ENCODE results near the gene SPSB1.

The SPSB1 gene

DNA sequence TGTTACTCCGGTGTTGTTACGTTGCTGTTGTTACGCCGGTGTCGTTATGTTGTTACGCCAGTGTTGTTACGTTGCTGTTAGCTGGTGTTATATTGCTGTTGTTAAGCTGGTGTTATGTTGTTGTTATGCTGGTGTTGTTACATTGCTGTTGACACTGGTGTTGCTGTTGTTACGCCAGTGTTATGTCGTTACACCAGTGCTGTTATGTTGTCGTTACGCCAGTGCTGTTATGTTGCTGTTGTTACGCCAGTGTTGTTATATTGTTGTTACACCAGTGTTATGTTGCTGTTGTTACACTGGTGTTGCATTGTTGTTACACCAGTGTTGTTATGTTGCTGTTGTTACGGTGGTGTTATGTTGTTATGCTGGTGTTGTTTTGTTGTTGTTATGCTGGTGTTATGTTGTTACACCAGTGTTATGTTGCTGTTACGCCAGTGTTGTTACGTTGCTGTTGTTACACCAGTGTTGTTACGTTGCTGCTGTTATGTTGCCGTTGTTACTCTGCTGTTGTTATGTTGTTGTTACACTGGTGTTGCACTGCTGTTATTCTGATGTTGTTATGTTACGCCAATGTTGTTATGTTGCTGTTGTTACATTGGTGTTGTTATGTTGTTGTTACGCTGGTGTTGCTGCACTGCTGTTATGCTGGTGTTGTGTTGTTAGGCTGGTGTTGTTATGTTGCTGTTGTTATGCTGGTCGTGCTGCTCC lies 32.5 kb upstream of the SPSB1 start:
- DNase-seq (ENCODE audit: low spot score): no peak

DNA sequence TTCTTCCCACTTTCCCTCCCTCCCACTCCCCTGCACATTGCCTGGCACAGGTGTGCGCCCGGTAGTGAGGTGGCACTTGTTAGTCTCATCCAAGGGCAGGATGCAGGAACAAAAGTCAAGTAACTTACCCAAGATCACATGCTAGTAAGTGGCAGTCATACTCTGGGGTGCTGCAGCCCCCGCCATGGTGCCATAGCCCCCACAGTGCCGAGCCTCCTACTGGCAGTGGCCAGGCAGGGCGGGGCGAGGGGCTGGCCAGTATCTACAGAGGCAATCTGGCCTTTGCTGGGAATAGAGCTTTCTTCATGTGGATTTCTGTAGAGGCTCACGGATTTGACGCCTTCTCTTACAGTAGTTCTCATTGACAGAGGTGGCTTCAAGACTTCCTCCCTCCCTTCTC lies 31.2 kb upstream of the SPSB1 start:
- no peak for DNase-seq (ENCODE audit: low spot score)

DNA sequence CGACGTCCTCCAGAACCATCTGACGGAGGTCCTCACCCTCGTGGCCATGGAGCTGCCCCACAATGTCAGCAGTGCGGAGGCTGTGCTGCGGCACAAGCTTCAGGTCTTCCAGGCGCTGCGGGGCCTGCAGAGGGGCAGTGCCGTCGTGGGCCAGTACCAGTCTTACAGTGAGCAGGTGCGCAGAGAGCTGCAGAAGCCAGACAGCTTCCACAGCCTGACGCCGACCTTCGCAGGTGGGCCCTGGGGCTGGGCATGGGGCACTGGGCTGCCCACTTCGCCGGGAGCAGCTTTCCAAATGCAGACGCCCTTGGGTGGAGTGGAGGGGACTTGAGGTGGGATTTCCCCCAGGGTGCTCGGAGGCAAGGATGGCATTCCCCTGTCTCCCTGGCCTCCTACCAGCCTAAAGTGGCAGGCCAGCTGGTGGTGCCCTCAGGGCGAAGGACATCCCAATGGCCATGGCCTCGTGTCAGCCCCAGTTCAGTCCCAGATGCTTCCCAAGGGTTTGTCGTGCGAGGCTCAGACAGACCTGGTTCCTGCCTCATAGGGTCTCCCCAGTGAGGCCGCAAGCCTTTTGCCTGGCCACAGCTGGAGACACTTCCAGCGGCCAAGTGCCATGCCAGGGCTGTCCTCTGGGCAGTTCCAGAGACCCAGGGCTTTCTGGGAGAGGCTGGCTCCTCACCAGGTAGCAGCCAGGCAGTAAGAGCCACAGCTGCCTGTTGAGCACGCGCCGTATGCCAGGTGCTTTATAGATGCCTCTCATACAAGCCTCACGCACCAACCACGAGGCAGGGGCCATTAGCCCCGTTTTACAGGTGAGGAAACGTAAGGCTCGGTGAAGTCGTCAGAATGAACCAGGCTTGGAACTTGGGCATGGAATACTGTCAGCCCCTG lies 30.4 kb upstream of the SPSB1 start:
- no peak for DNase-seq (ENCODE audit: low spot score)

DNA sequence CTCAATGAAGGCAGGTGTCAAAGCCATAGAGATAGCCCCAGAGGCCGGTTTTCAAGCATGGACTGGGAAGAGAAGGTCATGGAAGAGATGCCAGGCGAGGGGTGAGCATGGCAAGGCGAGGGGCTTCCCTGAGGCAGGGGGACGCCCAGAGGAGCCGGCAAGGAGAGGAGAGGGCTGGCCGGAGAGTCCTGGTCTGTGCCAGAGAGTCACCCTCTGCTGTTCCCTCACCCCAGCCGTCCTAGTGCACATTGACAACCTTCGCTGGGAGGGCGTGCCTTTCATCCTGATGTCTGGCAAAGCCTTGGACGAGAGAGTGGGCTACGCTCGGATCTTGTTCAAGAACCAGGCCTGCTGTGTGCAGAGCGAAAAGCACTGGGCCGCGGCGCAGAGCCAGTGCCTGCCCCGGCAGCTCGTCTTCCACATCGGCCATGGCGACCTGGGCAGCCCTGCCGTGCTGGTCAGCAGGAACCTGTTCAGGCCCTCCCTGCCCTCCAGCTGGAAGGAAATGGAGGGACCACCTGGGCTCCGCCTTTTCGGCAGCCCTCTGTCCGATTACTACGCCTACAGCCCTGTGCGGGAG lies 29.3 kb upstream of the SPSB1 start:
- no peak for DNase-seq (ENCODE audit: low spot score)

DNA sequence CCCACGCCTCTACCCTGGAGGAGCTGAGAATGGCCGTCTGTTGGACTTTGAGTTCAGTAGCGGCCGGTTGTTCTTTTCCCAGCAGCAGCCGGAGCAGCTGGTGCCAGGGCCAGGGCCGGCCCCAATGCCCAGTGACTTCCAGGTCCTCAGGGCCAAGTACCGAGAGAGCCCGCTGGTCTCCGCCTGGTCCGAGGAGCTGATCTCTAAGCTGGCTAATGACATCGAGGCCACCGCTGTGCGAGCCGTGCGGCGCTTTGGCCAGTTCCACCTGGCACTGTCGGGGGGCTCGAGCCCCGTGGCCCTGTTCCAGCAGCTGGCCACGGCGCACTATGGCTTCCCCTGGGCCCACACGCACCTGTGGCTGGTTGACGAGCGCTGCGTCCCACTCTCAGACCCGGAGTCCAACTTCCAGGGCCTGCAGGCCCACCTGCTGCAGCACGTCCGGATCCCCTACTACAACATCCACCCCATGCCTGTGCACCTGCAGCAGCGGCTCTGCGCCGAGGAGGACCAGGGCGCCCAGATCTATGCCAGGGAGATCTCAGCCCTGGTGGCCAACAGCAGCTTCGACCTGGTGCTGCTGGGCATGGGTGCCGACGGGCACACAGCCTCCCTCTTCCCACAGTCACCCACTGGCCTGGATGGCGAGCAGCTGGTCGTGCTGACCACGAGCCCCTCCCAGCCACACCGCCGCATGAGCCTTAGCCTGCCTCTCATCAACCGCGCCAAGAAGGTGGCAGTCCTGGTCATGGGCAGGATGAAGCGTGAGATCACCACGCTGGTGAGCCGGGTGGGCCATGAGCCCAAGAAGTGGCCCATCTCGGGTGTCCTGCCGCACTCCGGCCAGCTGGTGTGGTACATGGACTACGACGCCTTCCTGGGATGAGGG lies 28.5 kb upstream of the SPSB1 start:
- no peak for DNase-seq (ENCODE audit: low spot score)

DNA sequence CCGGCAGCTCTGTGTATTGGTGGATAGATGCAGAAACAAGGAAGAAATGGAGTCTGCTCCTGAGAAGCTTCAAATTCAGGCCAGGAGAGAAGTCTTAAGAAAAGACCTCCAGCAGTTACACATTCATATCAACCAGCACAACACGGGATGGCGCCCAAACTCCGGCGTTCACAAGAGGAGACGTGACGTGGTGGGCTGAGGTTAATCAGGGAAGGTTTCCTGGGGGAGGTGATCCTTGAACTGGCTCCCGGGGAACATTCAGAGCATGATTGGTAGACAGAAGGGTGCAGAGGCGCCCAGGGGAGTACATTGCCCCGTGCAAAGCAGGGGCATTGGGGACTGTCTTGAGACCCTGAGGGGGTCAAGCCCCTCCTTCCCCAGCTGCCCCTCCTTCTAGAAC lies 27.7 kb upstream of the SPSB1 start:
- DNase-seq (ENCODE audit: low spot score): no peak

DNA sequence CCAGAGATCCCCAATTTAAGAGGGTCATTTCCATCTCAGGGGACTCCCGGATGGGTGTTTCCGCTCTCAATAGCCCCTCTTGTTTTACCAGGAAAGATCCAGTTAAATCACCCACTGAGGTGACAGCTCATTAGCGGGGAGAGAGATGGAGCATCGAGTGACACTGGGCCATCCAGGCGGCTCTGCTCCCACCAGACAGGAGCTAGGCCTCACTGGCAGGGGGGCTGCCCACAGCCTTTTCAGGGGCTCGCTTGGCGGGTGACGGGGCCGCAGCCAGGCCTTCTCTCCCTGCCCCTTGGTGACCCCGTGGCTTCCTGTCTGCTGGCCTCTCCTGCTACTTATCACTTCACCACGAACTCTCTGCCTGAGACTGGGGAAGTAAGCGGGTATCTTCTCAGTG lies 26.7 kb upstream of the SPSB1 start:
- no peak for DNase-seq (ENCODE audit: low spot score)

DNA sequence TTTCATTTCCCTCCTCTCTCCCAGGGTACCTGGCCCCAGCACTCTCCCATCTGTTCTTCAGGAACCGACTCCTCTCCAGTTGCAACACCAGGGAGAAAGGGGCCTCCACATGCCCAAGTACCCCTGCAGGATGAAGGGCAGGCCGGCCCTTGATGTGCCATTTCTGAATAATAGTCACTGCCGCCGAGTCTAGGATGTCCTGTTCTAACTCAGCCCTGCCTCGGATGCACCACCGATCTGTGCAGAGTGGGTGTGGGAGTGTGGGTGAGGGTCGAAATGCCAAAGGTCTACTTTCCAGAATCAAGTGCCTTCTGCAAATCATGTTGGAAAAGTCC lies 25.4 kb upstream of the SPSB1 start:
- DNase-seq (ENCODE audit: low spot score): no peak

DNA sequence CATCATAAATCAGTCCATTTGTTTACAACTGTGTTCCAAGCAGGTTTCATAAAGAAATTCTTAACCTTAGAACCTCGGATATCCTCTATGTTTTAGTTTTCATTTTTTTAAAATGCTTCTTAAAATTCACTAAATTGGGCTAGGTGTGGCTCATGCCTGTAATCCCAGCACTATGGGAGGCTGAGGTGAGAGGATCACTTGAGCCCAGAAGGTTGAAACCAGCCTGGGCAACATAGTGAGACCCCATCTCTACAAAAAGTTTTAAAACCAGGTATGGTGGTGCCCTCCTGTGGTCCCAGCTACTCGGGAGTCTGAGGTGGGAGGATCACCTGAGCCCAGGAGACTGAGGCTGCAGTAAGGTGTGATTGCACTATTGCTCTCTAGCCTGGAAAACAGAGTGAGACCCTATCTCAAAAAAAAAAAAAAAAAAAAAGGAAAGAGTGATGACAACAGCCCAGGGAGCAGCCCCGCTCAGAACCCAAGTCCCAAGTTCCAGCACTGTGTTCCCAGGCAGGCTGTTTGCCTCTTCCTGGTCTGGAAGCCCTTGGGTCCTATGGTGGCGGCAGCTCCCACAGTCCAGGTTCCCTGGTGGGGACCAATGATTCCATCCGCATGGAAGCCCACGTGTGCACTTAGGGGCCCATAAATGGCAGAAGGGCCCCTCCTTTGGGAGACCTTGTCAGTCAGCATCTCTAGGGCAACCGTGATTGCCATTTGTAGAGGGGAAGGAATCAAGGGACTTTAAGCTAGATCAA lies 24.7 kb upstream of the SPSB1 start:
- no peak for DNase-seq (ENCODE audit: low spot score)

DNA sequence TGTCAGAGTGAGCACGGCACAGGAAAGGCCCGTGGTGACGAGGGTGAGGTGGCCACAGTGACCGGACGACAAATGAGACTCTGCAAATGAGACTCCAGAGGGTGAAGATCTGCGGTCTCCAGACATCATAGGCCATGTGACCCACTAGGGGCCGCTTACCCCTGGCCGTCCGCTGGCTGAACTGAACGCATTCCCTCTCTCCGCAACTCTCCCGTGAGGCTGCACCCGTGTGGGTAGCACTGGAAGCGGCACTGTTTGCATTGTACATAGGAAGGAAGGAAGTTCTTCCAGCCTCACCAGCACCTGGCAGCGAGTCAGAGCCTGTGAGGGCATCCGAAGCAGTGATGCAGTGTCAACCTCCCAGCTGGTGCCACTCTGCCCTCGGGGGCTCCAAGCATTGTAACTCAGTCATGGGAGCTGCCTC lies 23.6 kb upstream of the SPSB1 start:
- DNase-seq (ENCODE audit: low spot score): no peak

DNA sequence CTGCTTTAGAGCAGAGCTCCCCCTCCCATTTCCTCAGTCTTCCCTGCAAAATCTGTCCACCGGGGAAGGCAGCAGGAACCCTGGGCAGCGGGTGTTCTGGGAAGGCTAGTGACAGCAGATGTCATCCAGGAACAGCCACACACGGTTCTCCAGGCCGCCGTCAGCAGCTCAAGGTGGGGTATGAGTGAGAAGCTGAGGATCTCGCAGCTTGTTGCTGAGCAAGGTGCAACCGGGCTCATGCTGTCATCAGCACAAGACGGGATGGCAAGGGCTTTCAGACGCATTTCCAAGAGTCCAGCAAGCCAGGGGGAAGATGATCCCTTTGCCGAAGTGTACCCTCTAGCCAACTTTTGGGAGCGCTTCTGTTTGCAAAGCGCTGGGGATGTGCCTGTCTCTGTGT lies 23.0 kb upstream of the SPSB1 start:
- no peak for DNase-seq (ENCODE audit: low spot score)

DNA sequence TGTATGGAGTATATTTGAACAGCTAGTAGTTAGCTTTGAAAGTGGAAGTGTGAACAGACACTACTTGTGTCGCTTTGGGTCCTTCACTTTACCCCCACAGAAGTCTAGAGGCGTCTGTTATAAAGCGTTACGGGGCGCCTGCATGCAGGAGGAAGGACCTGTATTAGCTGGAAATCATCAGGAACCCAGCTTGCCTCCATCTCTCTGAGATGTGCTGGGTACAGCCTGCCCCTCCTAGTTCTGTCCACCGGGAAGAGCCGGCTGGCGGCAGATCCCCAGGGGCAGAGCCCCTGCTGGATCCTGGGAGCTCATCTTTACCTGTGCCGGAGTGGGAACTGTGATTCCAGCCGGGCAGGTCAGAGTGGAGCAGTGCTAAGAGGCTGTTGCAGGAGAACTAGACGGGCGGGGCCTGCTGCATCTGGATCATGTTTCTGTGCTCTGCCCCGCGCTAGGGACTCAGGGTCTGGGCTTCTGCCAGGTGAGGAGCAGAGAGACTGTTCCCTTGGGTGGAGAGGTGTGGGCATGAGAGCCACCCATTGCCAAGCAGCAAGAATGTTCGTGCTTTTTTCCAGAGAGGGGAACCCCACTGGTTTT lies 22.3 kb upstream of the SPSB1 start:
- no peak for DNase-seq (ENCODE audit: low spot score)

DNA sequence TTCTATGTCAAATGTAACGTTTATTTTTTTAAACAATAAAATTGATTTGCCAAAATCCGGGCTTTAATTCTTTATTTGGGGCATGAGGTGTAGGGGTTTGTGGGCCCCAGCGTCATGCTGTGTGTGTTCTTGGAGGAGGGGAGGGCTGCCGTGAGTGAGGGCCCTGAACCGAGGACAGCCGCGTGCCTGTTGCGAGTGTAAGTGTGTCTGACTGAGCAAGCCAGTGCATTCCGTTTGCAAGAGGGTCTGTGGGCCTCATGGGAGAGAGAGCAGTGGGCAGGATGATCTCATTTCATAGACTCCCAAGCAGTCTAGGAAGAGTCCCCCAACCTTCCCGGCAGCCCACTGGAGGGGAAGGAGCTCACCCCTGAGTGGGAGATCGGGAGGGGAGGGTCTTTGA lies 21.4 kb upstream of the SPSB1 start:
- no peak for DNase-seq (ENCODE audit: low spot score)

DNA sequence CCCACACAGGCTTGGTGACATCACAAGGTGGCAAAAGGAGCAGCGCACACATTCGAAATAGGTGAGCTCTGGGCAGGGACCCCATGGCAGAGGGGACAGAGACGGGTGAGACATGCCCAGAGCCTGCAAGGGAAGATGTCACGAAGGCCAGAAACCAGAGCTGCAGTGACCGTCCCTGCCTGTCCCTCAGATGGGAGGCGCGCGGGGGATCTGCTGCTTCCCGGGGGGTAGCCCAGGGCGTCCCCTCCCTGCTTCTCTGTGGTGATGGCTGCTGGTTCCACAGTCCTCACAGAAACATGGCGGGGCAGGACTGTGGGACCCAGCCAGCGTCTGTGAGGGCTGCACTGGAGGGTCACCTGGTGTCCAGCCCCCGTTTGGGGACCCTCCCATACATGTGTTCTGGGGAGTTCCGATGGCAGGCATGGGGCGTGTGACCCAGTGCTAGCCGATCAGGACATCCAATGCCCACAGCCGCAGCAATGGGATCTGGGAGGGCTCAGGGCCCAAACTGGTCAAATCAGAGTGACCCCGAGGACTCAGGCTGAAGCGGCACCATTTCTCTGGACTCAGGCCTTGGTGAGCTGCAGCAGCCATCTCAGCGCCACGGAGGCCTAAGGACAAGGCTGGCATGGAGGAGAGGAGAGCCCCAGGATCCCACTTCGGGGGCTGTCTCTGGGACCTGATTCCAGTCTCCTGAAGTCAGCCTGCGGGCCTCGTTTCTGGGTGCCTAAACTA lies 20.7 kb upstream of the SPSB1 start:
- DNase-seq (ENCODE audit: low spot score): no peak

DNA sequence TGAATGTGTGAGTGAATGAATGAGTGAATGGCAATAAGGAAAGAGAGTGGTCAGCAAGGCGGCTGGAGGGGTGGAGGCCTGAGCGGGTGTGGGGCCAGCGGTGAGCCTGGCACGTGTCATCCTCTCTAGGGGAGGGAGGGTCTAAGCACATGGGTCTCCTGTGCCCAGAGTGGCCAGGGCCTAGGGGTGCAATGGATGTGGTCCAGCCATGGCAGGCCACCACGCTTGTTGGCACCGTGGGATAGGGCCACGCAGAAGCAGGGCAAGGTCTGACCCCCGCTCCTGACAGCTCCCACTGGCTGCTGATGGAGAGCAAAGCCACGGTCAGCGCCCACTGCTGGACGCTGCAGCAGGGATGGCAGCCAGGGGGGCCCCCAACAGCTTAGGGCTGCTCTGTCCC lies 19.5 kb upstream of the SPSB1 start:
- no peak for DNase-seq (ENCODE audit: low spot score)

DNA sequence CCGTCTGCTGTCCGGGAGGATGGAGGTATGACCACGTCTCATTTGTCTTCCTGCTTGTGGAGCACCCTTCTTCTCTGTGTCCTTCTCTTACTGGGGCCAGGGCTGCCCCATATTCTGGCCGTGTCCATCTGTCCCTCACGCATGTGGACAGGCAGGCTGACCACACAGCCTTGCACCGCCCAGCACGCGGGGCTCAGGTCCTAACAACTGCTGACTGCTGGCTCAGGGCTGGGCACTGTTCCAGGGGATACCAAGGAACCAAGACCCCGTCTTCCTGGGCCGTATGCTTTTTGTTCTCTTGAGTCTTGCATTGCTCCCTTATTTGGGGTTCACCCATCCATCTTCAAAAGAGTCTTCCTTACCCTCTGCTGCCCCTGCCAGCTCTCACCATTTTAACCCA lies 17.5 kb upstream of the SPSB1 start:
- DNase-seq (ENCODE audit: low spot score): no peak

DNA sequence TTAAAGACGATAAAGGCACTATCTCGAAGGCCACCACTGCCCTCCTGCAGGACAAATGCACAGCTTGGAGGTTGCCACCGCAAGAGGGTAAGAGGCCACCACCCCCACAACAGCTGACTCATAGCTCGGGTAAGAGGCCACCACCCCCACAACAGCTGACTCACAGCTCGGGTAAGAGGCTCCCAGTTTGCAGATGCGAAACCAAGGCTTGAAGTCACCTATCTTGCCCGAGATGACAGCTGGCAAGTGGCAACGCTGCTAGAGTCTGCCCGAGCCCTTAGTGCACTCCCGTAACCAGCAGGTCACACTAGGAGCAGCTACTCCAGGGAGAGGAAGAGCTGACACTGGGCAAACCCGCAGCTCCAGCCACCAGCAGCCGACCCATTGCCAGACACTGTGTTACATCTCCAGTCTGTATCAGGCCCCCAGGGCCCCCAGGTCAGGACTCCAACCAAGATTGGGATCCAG lies 17.1 kb upstream of the SPSB1 start:
- DNase-seq (ENCODE audit: low spot score): peak; percentile 27

DNA sequence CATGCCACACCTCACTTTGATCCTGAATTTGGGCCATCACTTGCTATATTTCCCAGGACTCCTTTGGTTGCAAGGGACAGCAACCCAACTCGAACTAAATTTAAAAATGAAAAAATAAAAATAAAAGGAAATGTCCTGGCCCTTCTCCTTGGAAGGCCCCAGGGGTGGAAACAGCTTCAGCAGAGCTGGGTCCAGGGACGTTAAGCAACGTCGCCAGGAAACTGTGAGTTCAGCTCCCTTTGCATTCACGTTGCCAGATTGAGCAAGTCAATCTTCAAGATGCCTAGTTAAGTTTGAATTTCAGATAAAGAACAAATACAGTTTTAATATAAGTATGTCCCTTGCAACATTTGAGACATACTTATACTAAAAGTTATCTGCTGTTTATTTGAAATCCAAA lies 14.6 kb upstream of the SPSB1 start:
- no peak for DNase-seq (ENCODE audit: low spot score)

DNA sequence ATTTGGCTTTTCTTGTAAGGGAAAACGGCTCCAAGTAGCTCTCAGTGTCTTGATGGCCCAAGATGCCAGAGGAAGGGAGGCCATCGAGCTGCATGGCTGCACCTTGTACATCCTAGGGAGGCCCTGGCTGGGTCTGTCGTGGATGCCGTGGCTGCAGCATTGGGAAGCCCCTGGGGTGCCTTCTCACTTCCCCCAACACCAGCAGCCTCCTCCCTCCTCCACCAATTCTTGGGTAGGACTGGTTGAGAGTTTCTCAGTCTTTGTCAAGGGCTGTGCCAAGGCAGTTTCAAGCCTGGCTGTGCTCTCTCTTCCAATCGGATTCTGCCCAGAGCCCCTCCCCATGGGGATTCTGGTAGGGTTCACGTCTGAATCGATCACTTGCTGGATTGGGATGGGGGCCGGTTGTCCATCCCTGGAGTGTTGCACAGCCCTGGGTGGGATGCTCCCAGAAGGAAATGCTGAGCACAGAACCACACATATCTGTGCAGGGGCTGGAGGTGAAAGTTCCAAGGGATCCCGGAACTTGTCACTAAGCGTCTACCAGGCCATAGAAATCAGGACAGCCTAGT lies 14.0 kb upstream of the SPSB1 start:
- DNase-seq (ENCODE audit: low spot score): no peak

All from globus pallidus (tissue), 1 donor.